HepG2 (cell line): ENCODE results near the gene AHSP.

ENCODE experiments used
- ETV6 ChIP-seq: sonication (generic); formaldehyde crosslinking; conservative IDR thresholded peaks from 2 replicates; pipeline ENCODE4 v1.4.0; 2020; ENCODE audit warnings: missing genetic modification reagents
- EZH2 ChIP-seq: conservative IDR thresholded peaks from 2 replicates; pipeline ENCODE4 v1.6.1; 2012; ENCODE audit warnings: mild to moderate bottlenecking, low read depth, low read length, moderate library complexity
- FOXK2 ChIP-seq: fragments of 450-650 bp; IDR thresholded peaks from 2 replicates; pipeline ENCODE4 v1.6.1; 2016
- JARID2 ChIP-seq: sonication (generic); formaldehyde crosslinking; IDR thresholded peaks from 2 replicates; pipeline ENCODE4 v1.8.1; 2023; ENCODE audit warnings: missing genetic modification reagents, inconsistent platforms; ENCODE audit not compliant: insufficient replicate concordance
- SIN3A ChIP-seq: IDR thresholded peaks from 2 replicates; pipeline ENCODE4 v1.6.1; 2011; ENCODE audit warnings: low read depth, mild to moderate bottlenecking, control low read depth, low read length, borderline replicate concordance
- SIN3B ChIP-seq: fragments of 150-350 bp; IDR thresholded peaks from 2 replicates; pipeline ENCODE4 v1.6.1; 2014; ENCODE audit warnings: low read length
- TBX3 ChIP-seq: fragments of 450-650 bp; IDR thresholded peaks from 2 replicates; pipeline ENCODE4 v1.6.1; 2017; ENCODE audit warnings: antibody characterized with exemption, mild to moderate bottlenecking, inconsistent platforms, borderline replicate concordance
- TCF12 ChIP-seq, 2 experiments: fragments of 450-650 bp in 1 of 2; sonication (generic) in 1 of 2; formaldehyde crosslinking in 1 of 2; IDR thresholded peaks; 2 replicates each; pipeline versions ENCODE4 v1.6.1 to v1.8.0; 2017 to 2022; ENCODE audit warnings: antibody characterized with exemption in 1 of 2, mild to moderate bottlenecking in 1 of 2, missing genetic modification reagents in 1 of 2, moderate library complexity in 1 of 2
- TERF1 ChIP-seq: sonication (generic); formaldehyde crosslinking; IDR thresholded peaks from 2 replicates; pipeline ENCODE4 v1.8.0; 2022; ENCODE audit warnings: mild to moderate bottlenecking, missing genetic modification reagents, moderate library complexity
- ZFP36 ChIP-seq: fragments of 150-350 bp; IDR thresholded peaks from 2 replicates; pipeline ENCODE4 v1.6.1; 2018; ENCODE audit warnings: borderline replicate concordance, low read length, low read depth; ENCODE audit not compliant: partially characterized antibody
- ZNF354B ChIP-seq: sonication (generic); formaldehyde crosslinking; IDR thresholded peaks from 2 replicates; pipeline ENCODE4 v1.8.0; 2022; ENCODE audit warnings: mild to moderate bottlenecking, missing genetic modification reagents

GRCh38 chr16:31568577-31569359 is 41.1 kb downstream of the AHSP start:
- no peak for TF ChIP-seq EZH2
- no peak for TF ChIP-seq TCF12 (IDR thresholded peaks at IDR 0.05)
- no peak for TF ChIP-seq TCF12 (CRISPR knock-in tag; IDR thresholded peaks at IDR 0.05)
- no peak for TF ChIP-seq JARID2 (CRISPR knock-in tag)
- TF ChIP-seq ZNF354B (CRISPR knock-in tag), result no peak
- no peak for TF ChIP-seq TBX3
- no peak for TF ChIP-seq SIN3B
- no peak for TF ChIP-seq SIN3A
- no peak for TF ChIP-seq ZFP36
- no peak for TF ChIP-seq TERF1
- no peak for TF ChIP-seq FOXK2
- TF ChIP-seq ETV6, result no peak
